Measurements from ENCODE around the gene CCNDBP1. TPM values are rescaled to one million over a fixed set of nuclear protein-coding genes. Genes with fewer than 3 reads are reported as not detected.

CCNDBP1 gene
- total RNA-seq, 1 experiment from 2014 or later, result 39.8 TPM

DNA sequence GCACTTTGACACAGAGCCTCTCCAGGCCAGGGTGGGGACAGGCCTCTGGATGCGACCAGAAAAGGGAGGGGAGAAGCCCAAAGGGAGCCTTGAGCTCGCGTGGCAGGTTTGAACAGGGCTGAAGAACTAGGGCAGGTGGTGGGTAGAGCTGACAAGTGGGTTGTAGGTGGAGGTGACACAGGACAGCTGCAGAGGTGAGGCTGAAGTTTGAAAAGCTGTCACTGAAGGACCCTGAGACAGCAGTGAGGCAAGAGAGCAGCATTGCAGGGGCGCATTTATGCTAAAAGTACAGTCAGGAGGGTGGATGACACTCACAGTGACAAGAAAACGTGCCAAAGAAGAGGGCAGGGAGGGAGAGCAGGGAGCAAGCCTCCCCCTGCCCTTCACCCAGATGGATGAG is 57.4 kb downstream of the CCNDBP1 start (continued):
- TF ChIP-seq, protein P1, sequence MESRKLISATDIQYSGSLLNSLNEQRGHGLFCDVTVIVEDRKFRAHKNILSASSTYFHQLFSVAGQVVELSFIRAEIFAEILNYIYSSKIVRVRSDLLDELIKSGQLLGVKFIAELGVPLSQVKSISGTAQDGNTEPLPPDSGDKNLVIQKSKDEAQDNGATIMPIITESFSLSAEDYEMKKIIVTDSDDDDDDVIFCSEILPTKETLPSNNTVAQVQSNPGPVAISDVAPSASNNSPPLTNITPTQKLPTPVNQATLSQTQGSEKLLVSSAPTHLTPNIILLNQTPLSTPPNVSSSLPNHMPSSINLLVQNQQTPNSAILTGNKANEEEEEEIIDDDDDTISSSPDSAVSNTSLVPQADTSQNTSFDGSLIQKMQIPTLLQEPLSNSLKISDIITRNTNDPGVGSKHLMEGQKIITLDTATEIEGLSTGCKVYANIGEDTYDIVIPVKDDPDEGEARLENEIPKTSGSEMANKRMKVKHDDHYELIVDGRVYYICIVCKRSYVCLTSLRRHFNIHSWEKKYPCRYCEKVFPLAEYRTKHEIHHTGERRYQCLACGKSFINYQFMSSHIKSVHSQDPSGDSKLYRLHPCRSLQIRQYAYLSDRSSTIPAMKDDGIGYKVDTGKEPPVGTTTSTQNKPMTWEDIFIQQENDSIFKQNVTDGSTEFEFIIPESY (IDR thresholded peaks at IDR 0.05; ENCODE audit: extremely low read depth, insufficient replicate concordance, low read length), result no peak
- no peak for TF ChIP-seq SRF (IDR thresholded peaks at IDR 0.05; ENCODE audit: low read depth)
- TF ChIP-seq, protein P2, sequence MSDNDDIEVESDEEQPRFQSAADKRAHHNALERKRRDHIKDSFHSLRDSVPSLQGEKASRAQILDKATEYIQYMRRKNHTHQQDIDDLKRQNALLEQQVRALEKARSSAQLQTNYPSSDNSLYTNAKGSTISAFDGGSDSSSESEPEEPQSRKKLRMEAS (IDR thresholded peaks at IDR 0.05), result no peak
- no peak for TF ChIP-seq RAD21 (IDR thresholded peaks at IDR 0.05; ENCODE audit: low read depth)
- no peak for TF ChIP-seq YY1 (IDR thresholded peaks at IDR 0.05; ENCODE audit: extremely low read depth, insufficient replicate concordance, low read depth, low read length)
- no peak for TF ChIP-seq EGR1 (IDR thresholded peaks at IDR 0.05; ENCODE audit: low read depth)
- no peak for TF ChIP-seq FOSL1 (IDR thresholded peaks at IDR 0.05; ENCODE audit: low read depth)
- no peak for TF ChIP-seq JUND (IDR thresholded peaks at IDR 0.05)
- TF ChIP-seq EZH2 (IDR thresholded peaks at IDR 0.05), result no peak
- TF ChIP-seq SP1 (IDR thresholded peaks at IDR 0.05; ENCODE audit: low read depth), result no peak

DNA sequence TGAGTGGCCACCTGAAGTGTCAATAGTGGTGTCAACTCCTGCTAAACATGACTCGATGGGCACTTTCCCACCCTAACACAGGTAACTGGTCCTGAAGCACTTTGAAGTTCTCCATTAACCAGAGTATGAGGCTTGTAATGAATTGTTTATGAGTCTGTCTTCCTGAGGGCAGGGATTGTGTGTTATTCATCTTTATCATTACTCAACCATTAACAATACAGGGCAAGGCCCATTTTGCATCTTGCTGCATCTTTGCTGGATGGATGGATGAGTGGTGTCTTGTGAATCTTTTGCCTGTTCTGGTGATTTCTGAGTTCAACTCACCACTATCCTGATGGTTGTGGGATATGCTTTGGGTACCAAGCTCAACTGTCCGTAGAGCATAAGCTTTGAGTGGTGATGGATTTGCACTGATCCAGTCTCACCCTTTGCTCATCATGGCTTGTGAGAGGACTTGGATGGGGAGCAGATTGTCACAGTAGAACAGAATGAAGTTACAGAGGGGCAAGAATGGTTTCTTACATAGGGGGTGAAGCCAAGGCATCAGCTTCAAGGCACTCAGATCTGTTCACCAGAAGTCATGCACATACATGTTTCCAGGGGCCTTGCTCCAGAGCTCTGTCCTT is 57.9 kb downstream of the CCNDBP1 start:
- BruUV-seq (replicated peaks), result no TSS peak
- H3K4me3 ChIP-seq (replicated peaks in 1 of 2; ENCODE audit: low read depth in 1 of 2, low read length in 2 of 2), result no peak overlapping the region
- intact Hi-C loops (cut with micrococcal nuclease), result no loop called here
- no peaks in the 10 kb centered on the region for H3K79me2 ChIP-seq (ENCODE audit: insufficient read depth, low read length)
- ChIA-PET POLR2A (no interaction called here), CTCF (interaction anchor here (1.0 kb wide), 1 partner anchor 18 kb away, joined by 3 read pairs; no protein-coding TSS in a partner anchor), RAD21 (ENCODE audit: low non-redundant PET in 1 of 2, low total read pairs in 2 of 2, uncharacterized antibody in 2 of 2, unreplicated experiment in 2 of 2) (no interaction called here)
- TF ChIP-seq CEBPB (IDR thresholded peaks at IDR 0.05; ENCODE audit: low read depth) (no peak), ELF1 (IDR thresholded peaks at IDR 0.05; ENCODE audit: borderline replicate concordance, low read depth) (no peak), JUND (IDR thresholded peaks at IDR 0.05) (no peak), POLR2AphosphoS5 (IDR thresholded peaks at IDR 0.05; ENCODE audit: low read depth, low read length) (no peak), EGR1 (IDR thresholded peaks at IDR 0.05; ENCODE audit: low read depth) (no peak), FOSL1 (IDR thresholded peaks at IDR 0.05; ENCODE audit: low read depth) (no peak)
- TF ChIP-seq, protein P3, sequence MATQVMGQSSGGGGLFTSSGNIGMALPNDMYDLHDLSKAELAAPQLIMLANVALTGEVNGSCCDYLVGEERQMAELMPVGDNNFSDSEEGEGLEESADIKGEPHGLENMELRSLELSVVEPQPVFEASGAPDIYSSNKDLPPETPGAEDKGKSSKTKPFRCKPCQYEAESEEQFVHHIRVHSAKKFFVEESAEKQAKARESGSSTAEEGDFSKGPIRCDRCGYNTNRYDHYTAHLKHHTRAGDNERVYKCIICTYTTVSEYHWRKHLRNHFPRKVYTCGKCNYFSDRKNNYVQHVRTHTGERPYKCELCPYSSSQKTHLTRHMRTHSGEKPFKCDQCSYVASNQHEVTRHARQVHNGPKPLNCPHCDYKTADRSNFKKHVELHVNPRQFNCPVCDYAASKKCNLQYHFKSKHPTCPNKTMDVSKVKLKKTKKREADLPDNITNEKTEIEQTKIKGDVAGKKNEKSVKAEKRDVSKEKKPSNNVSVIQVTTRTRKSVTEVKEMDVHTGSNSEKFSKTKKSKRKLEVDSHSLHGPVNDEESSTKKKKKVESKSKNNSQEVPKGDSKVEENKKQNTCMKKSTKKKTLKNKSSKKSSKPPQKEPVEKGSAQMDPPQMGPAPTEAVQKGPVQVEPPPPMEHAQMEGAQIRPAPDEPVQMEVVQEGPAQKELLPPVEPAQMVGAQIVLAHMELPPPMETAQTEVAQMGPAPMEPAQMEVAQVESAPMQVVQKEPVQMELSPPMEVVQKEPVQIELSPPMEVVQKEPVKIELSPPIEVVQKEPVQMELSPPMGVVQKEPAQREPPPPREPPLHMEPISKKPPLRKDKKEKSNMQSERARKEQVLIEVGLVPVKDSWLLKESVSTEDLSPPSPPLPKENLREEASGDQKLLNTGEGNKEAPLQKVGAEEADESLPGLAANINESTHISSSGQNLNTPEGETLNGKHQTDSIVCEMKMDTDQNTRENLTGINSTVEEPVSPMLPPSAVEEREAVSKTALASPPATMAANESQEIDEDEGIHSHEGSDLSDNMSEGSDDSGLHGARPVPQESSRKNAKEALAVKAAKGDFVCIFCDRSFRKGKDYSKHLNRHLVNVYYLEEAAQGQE (IDR thresholded peaks at IDR 0.05; ENCODE audit: low read depth), result no peak
- DNase-seq (ENCODE audit: low read depth, low spot score) (no peak), ATAC-seq (no peak)
- H3K27me3 ChIP-seq (ENCODE audit: insufficient read depth, low read length), result no peaks in the 10 kb centered on the region
- no peaks in the 10 kb centered on the region for H3K9me2 ChIP-seq (ENCODE audit: insufficient read depth)
- no peak overlapping the region for H2AFZ ChIP-seq (ENCODE audit: low read depth, low read length, poor library complexity, severe bottlenecking)
- H3K9ac ChIP-seq (ENCODE audit: low read length), result no peak overlapping the region
- H3K36me3 ChIP-seq (ENCODE audit: control insufficient read depth in 1 of 2, insufficient read depth in 2 of 2, low read length in 2 of 2), result no peaks in the 10 kb centered on the region
- no peak overlapping the region for H3K27ac ChIP-seq (ENCODE audit: low read depth, low read length)
- no peaks in the 10 kb centered on the region for H3K9me3 ChIP-seq (ENCODE audit: control insufficient read depth in 1 of 2, insufficient read depth in 1 of 2, low read depth in 1 of 2, low read length in 2 of 2)
- H3K4me2 ChIP-seq (ENCODE audit: low read length), result no peak overlapping the region
- no peaks in the 10 kb centered on the region for H3K4me1 ChIP-seq (ENCODE audit: control insufficient read depth in 1 of 2, insufficient read depth in 2 of 2, low read length in 2 of 2)
- no peaks in the 10 kb centered on the region for H4K20me1 ChIP-seq (ENCODE audit: insufficient read depth)
